Dedifferentiated amniotic fluid mesenchymal stem cell (primary cell): ENCODE data around the gene HOXB9.

Experiments
- DNase-seq: peaks from one replicate; pipeline ENCODE4 v3.0.0-alpha.2; 2016; ENCODE audit errors: extremely low spot score

The HOXB9 gene

DNA sequence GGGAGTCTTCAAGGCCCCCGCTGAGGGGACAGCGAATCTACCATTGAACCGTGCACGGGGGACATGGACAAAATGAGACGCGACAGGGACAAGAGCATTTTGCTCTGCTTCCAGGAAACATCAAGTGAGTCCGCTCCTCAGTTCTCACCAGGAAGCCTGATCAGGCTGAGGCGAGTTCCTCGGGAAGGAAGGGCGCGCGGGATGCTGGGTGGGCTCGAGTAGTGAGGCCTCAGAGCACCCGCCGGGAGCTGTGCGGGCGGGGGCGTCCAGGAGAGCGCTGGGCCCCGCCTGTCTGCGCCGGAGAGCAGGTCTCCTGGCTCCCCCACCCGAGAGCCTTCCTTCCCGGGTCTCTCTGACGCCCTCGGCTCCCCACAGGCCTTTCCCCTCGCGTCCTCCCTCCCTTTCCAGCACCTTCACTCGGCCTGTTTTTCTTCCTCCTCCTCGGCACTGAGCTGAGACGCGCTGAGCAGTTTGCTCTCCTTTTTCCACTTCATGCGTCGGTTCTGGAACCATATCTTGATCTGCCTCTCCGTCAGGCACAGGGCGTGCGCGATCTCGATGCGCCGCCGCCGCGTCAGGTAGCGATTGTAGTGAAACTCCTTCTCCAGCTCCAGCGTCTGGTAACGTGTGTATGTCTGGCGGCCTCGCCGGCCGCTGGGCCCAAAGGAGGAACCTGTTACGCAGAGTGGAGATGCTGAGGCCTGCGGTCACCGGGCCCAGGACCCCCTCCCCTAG, 30.0 kb downstream of the HOXB9 start:
- no peak for DNase-seq

DNA sequence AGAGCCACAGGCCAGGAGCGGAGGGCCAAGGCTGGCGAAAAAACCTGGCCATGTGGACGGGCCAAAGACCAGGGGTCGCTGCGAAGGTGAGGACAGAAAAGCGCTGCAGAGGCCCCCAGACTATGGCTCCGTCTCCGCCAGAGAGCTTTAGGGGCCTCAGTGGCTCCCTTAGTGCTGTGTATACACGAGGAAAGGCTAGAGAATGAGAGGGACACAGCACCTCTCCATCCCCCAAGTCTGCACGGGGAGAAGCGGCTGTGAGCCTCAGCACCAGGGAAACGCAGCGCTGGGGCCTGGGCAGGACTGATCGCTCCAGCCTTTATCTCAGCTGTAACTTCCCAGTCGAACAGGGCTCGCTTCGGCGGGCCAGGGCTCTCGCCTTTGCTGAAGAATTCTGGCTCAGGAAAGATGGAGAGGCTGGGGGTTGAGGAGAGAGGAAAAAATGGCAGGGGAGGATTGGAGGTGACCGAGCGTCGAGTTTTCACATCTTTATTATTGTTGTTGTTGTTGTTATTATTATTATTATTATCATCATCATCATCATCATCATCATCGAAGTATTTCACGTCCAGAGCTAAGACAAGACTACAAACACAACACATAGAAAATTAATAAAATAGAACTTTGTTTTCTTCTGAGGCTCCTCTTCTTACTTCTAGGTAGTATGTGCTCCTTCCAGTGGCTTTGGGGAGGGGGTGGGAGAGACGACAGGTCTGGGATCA, 30.7 kb downstream of the HOXB9 start:
- no peak for DNase-seq

DNA sequence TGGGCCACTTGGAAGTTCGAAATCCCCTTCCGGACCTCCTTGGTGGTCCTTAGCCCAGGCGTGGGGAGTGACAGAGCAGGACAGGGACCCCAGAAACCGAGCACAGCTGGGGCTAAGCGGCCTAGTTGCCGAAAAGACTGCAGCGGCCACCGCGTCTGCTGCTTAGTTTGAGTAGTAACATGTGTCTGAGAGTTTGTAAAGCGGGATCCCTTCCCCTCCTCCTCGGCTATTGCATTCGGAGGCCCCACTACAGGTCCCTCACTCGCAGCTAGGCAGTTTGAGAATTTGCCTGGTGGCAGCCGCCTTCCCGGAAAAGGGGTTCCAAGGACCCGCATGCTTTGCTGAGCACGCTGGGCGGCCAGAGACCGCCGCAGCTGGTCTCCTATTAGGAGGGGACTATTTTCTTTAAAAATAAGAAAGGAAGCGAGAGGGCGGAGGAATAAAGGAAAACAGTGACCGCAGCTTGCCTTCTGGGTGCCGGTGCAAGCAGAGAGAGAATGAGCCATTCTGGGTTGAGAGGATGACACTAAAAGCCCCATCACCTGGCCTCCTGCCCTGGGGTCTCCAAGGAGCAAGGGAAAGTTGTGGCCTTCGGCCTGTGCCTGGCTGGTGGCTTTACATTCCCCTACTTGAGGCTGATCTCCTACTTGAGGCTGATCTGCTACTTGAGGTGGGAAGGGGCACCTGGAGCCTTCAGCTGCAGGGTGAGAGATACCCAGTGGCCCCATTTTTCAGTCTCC, 31.4 kb downstream of the HOXB9 start:
- no peak for DNase-seq

DNA sequence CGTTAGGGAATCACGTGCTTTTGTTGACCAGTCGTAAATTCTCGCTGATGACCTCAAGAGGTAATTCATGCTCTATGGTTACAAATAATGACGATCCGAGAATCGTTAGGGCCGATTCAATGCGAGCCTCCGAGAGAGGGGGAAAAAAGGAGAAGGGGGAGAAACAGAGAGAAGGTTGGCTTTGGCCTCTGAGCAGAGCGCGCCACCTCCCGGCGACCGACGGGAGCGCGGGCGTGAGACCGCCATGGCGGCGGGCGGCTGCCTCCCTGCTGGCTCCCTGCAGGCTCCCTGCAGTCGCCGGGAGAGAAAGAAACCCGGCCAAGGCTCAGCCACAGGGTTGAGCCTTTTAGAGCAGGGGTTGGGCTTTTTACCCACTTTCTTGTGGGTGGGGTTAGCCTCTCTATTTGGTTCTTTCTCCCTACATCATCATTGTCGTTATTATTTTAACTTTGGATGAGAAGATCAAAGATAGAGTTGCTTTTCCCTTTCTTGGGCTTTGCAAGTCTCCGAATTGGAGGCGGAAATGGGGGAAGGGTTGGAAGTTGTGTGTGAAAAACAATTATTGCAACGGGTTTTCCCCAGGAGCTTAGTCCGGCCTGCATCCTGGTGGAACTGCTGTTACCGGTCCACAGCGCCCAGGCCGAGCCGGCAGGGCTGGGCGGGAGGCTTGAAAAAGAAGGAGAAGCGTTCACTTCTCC, 32.2 kb downstream of the HOXB9 start:
- DNase-seq = no peak

DNA sequence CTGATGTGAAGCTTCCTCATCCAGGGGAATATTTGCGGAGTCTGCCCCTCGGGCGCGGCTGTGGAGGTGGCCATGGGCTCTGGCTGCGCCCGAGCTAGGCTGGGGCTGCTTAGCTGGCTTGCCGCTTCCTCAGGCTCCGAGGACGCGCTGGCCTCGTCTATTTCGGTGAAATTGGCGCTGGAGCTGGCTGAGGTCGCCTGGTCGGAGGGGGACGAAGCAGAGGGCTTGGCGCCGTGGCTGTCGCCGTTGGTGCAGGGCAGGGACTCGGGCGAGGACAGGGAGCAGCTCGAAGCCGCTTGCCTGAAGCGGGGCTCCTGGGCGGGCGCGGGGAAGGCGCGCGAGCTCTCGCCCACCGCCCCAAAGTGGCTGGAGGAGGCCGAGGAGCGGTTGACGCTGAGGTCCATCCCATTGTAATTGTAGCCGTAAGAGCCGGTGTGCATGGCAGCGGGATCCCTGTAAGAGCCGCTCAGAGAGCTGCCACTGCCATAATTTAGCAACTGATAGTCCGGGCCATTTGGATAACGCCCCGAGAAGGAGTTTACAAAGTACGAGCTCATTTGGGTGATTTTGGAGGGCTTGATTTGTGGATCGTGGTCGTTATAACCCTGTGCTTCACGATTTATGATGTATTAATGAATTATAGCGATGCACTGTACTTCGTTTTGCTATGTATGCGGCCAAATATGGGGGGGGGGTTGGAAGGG, 32.9 kb downstream of the HOXB9 start, which contains the start of gene HOXB5:
TSS of gene HOXB5 (minus strand) at position 654 of the 704 bp plus-strand sequence. CDS start at position 557, 97 bp downstream.
- DNase-seq = no peak

DNA sequence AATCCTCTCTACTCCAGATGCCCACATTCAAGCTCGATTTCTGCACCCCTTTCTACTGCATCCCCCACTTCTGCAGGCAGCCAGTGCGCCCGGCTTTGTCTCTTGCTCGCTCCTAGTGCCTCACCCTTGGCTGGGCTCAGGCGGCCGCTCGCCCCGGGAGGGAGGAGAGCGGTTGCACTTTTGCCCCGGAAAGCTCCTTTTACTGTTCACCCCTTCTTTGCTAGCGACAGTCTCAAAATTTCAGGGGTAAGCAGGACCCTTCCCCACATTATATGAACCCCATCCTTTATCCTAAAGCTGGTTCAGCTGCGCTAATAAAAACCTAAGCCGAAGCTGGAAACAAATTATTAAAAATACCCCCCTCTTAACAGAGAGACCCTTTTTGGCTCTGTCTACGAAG, 33.6 kb downstream of the HOXB9 start:
- no peak for DNase-seq

DNA sequence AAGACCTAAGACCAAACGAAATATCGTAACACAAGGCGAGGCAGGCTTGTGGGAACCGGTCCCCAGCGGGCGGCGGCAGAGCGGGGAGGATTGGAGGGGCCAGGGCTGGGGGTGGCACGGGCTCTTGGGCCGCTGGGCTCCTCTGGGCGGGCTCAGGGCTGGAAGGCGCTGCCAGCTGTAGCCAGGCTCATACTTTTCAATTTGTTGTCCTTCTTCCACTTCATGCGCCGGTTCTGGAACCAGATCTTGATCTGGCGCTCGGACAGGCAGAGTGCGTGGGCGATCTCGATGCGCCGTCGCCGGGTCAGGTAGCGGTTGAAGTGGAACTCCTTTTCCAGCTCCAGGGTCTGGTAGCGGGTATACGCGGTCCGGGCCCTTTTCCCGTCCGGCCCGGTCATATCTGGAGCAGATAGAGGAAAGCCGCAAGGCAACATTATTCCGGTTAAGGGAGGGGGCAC, 34.1 kb downstream of the HOXB9 start:
- no peak for DNase-seq

DNA sequence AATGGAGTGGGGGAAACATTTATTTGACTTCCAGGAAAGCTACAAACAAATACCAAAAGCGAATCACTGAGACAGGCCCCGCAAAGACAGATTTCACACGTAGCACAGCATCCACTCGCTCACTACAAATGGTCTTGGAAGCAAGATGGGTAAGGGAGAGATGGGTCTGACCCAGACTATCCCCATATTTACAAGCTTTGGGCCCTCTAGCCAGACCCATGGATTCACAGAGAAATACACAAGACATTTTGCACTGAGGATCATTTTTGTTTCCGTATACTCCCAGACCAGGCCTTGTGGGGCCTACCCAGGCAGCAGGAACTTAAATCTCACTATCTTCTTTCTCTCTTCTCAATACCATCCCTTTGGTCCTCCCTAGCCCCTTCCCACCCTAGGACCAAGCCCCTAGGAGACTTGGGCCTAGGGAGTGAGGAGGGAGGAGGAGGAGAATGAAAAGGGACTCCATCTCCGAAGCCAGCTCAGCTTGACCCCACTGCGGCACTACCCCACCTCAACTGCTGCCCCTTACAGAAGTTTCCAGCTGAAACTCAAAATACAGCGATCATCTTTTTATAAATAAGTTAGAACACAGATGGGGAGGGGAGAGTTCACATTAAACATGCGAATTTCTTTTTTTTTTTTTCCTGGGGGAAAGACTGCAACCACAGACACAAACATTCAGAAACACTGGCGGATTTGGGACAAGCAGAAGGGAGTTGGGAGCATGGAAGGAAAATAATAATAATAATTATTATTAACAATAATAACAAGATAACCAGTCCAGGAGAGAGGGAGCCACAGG, 34.7 kb downstream of the HOXB9 start:
- DNase-seq = no peak

DNA sequence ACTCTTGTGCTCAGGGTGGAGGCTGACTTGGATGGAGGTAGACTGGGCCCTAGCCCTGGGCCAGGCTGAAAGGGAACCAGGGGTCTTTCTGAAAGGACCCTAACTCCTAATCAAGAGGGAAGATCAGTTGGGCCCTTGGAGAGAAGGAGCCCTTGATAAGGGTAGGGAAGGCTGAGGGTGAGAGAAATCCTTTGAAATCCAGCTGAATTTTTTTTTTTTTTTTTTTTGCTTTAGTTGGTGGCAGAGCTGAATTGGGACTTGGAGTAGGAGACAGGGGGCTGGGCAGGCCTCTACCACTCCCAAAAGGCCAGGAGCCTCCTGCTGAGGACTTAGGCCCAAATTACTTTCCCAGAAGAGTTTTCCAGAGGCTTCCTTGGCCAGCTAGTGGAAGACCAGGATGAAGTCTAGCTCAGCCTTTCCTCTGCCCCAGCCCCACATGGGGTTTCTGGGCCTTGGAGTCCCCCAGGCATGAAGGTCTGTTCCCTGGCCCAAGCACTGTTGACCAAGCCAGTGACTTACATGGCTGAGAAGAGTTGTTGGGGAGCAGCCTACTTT, 35.5 kb downstream of the HOXB9 start:
- no peak for DNase-seq

DNA sequence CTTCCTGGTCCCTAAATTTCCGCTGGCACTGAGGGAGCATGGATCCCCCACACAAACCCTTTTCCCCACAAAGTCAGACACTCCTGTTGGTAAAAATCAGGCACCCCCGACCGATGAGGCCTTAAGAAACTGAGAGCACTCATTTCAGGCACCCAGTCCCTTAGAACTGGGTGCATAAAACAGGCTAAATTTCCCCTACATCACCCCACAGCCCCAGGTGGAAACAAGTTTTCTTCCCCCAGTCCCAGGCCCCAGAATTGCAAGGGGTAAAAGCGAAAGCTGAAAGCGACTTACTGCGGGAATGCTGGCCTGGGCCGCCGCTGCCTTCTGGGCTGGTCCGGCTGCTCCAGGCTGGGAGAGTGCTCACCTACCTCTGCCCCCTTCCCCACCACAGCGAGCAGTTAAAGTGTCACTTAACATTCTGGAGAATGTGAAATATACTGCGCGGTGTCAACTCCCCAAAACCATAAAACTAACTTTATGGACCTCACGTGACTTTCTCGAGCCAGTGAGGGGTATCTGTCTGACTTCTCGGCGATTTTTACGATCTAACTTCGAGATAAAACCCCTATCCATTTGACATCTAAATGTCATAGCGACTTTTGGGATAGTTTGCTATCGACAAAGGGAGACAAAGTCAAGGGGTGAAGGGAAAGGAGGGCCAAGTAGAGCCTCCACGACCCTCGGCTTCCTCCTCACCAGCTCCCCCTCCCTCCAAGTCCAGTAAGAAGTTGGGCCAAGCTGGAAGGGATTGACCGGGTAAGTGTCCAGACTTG, 36.1 kb downstream of the HOXB9 start, which contains the start of gene HOXB3:
TSS of gene HOXB3 (minus strand) at position 411 of the 776 bp plus-strand sequence. CDS start 37,767 bp downstream, outside the sequence.
- no peak for DNase-seq

DNA sequence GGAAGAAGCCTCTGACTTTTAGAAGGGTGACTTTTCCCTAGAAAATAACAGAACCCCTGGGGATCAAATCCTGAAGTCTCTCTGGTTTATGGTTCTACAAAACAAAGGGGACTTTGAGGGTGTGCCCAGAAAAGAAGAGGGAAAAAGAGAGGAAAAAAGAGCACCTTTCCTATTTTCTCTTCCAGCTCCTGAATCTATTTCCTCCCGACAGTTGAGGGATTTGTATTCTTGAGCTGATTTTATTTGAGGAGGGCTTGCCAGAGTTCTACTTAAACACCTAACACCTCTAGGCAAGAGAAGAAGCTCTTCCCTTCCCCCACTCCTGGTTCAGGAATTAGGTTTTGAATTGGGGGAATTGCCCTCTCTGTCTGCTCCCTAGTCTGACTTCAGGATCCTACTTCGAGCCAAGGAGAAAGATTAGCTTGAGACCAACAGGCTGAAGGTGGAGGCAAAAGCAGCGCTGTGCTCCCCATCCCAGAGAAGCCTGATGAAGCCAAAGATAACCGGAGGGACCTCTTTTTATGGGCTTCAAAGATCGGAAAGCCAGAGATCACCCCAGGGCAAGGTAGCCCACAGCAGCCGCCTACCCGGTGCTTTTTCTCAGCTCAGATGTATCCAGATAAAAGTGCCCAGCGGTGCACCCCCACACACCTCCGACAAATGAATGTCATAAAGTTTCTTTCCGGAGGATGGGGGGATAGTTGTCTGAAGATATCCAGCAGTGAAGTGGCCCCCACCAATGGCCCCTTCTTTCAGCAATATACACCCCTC, 36.9 kb downstream of the HOXB9 start:
- no peak for DNase-seq

DNA sequence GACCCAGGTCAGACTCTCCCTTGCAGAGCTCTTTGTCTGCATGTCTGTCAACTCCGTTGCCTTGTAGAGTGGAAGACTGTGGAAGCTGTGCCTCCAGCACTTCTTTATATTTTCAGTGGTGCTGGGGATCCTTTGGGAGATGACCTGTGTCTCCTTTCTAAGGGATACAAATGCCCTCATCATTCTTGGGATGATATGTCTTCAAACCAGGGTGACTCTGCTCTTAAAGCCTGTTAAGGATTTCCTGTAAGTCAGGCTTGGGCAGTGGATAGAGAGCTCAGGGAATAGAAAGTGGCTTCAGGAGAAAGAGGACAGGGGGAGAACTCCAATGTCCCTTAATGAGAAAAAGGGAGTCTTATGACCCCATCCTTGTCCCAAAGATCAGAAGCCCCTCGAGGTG, 37.6 kb downstream of the HOXB9 start:
- no peak for DNase-seq

DNA sequence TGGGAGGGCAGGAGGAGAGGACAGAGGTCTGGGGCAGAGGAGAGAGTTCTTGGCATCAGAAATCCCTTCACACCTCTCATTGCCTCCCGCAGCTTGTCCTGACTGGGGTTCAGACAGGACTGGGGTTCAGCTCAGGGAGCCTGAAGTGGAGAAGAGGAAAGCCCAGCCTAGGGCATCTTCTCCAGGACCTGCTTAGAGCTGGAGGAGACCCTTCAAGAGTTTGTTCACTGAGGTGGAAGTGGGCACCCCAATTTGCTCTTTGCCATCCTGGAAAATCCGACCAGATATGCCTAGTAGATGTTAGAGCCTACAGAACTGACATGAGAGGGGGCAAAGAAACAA, 38.1 kb downstream of the HOXB9 start:
- DNase-seq = no peak

DNA sequence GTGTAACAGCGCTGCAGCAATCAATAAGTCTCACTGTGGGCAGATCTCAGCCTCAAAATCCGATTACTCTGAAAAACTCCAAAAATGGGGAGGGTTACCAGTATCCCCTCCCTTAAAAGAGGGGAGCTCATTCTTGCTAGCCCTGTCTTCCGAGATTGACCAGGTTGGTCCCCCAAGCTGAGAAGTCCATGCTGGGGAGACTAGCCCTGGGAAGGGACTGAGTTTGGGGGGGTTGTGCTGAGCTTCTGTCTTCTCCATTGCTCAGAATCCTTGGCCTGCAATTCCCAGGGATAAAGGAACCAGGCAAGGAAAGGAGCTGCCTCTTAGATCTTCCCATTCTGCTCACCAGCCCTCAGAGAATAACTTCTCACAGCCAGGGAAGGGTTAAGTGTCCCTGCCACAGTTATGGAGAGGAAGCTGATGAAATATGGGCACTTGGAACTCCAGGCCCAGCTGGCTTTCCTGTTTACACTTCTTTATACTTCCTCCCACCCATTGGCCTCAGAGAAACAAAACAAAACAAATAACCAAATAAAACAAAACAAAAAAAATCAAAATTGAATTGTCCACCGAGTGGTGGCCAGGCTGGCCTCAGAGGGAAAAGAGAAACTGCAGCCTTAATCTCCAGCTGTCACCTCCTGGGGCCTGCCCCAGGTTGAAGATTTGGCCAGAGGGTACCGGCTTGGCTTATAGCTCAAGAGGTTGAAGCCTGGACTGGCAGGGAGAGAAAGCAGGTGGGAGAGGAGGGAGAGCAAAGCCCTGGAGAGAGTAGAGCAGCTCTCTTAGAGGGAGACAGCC, 38.7 kb downstream of the HOXB9 start:
- no peak for DNase-seq

DNA sequence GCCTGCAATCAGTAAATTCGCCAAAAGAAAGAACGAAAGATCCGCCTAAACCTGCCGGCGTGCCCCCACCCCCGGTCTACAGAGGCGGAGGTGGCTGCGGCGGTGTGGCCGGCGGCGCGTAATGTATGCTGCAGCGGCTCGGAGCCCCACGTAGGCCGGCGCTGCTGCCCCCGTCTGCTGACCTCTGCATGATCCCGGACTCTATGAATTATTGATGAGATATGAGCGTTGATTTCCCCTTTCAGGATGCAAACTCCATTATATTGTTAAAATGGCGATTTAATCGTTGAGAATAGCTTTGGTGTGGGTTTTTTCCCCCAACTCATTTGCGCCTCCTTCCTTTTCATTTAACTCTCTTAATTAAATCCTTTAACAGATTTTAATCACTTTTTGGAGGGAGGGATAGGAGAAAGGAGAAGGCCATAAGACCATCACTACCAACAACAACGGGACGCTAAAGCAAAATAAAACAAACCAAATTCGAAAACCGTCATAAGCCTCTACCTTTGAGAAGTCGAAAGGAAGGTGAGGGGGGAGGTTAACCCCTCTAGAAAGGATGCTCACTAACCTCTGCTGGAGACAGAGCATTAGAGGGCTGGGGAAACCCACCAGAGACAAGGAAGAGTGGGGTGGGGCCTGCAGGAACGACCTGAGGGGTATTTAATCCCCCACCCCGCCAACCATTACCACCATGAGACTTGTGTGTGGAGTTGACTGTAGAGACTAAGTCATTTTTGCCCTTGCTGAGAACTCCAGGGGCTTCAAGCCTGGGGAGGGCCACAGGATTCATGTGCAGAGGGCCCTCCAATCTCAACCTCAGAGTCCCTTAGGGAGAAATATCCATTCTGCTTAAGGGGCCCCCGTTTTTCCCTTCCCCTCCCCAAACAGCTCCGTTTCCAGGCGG, 39.6 kb downstream of the HOXB9 start:
- no peak for DNase-seq

DNA sequence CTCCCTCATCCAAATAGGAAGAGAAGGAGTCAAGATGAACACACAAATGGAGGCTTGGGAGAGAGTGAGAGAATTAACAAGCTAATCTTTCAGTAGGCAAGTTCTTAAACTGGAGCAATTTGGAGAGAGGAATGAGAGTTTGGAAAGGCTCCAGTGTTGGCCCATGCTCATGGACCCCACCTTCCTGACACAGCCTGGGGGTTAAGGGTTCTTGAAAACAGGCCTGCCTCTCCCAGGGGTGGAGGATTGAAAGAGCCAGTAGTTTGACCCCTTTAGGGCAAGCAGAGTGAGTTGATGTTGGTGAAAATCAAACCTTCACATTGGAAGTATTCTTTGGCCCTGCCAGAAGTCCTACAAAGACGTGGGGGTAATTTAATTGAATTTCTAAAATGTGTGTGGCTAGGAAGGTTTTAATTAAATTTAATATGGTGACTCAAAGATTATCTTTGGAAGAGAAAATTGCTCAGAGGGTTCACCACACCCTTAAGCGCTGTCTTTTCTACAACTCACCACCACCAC, 41.9 kb downstream of the HOXB9 start:
- DNase-seq = no peak
